ENCODE measurements around the gene SNAP29.
"Not testable (repeated sequence)": the region's sequence is repeated elsewhere in the genome, so short reads cannot be mapped to it uniquely, and the experiment has no call there.

SNAP29 gene

DNA sequence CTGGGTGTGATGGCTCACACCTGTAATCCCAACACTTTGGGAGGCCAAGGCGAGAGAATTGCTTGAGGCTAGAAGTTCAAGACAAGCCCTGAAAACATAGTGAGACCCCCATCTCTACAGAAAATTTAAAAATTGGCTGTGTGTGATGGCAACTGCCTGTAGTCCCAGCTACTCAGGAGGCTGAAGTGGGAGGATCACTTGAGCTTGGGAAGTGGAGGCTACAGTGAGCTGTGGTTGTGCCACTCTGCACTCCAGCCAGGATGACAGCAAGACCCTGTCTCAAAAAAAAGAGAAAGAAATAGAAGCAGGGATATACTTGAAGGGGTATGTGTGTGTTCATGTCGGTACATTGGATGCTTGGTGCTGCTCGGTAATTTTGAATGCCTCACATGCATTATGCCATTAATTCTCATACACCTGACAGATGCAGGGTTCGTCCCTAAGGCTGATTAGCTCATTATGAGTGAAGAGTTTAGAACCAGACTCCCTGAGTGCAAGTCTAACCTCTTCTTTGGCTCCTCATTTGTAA is 72.4 kb downstream of the SNAP29 start:
- no peak for DNase-seq (ENCODE audit: low read depth)

DNA sequence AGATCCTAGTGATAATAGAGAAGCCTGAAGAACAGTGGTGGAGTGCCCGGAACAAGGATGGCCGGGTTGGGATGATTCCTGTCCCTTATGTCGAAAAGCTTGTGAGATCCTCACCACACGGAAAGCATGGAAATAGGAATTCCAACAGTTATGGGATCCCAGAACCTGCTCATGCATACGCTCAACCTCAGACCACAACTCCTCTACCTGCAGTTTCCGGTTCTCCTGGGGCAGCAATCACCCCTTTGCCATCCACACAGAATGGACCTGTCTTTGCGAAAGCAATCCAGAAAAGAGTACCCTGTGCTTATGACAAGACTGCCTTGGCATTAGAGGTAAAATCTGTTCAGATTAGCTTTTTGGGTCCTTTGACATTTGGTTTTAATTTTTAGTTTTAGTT is 75.1 kb downstream of the SNAP29 start:
- no peak for DNase-seq (ENCODE audit: low read depth)

DNA sequence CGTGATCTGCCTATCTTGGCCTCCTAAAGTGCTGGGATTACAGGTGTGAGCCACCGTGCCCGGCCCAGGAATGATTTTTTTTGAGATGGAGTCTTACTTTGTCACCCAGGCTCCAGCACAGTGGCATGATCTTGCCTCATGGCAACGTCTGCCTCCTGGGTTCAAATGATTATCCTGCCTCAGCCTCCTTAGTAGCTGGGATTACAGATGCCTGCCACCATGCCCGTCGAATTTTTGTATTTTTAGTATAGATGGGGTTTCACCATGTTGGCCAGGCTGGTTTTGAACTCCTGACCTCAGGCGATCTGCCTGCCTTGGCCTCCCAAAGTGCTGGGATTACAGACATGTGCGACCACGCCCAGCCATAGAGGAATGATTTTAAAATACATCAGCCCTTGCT is 76.2 kb downstream of the SNAP29 start:
- DNase-seq (ENCODE audit: low read depth): not testable (repeated sequence)

DNA sequence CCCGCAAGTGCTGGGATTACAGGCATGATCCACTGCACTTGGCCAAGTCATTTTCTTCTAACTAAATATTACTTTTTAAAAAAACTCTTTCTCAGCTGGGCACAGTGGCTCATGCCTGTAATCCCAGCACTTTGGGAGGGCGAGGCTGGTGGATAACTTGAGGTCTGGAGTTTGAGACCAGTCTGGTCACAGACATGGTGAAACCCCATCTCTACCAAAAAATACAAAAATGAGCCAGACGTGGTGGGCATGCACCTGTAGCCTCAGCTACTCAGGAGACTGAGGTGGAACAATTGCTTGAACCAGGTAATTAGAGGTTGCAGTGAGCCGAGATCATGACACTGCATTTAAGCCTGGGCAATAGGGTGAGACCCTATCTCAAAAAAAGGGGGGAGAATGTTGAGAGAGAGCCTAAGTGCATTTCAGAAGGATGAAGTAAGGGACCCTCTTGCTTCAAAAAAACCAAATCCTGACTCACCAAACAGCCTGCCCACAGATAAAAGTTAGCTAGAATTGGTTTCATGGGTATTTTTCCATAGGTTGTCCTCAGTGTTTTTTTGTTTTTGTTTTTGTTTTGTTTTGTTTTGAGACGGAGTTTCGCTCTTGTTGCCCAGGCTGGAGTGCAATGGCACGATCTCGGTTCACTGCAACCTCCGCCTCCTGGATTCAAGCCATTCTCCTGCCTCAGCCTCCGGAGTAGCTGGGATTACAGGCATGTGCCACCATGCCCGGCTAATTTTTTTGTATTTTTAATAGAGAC is 77.2 kb downstream of the SNAP29 start:
- not testable (repeated sequence) for DNase-seq (ENCODE audit: low read depth)

DNA sequence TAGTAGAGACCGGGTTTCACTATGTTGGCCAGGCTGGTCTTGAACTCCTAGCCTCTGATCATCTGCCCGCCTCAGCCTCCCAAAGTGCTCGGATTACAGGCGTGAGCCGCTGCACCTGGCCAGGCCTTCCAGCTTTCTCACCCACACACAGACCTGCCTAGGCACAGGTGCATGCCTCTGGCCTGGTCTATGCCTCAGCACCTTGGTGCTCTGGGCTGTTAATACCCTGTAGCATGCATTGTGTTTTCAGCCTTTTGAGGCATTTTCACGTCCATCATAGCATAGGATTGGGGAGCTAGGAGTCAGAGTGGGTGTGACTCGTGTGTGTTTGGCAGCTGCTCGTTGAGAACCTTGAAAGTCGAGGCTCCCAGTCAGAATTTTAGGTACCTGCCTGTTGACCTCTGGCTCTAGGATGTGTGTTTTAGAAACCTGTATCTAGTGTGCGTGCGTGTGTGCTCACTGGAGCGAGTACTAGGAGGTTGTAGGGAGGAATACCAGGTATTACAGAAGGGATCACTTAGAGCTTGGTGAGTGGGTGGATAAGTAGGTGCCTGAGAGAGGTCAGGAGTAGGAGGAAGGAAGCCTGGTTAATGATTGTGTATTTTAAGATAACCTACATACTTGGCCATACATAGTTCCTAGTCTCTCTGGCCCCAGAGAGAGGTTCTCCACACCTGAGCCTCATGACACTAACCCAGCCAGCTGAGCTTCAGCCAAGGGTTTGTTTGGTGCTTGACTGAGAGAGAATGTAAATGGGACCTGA is 78.4 kb downstream of the SNAP29 start:
- DNase-seq (ENCODE audit: low read depth): no peak

DNA sequence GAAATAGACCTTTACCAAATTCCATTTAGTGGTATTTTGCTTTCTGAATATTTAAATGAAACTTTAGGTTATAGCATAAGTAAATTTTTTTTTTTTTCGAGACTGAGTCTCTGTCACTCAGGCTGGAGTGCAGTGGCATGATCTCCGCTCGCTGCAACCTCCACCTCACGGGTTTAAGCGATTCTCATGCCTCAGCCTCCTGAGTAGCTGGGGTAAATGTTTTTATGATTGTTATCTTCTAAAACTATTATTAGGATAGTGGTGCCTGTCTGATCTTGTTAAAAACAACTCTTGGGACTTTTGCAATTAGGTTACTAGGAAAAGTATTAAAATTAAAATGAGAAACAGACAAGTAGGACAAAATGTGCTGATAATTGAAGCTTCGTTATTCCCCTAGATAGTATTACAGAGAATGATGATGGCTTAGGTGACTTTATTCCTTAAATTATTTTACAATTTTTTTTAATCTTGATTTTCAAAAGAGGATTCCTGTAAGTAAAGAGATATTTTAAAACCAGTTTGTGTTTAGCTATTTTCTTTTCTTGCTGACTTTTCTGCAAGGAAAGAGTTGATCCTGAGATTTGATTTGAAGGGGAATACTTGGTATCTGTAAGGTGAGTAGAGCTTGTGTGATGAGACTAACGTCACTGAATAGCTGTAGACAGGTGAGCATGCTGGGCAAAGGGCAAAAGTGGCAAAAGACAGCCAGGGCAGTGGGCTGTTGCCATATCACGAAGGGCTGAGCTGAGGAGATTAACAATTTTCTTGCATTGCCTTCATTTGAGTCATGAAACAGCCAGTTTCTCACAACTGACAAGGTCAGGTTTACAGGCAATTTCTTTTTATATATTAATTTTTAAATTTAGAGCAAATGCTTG is 79.2 kb downstream of the SNAP29 start:
- no peak for DNase-seq (ENCODE audit: low read depth)

DNA sequence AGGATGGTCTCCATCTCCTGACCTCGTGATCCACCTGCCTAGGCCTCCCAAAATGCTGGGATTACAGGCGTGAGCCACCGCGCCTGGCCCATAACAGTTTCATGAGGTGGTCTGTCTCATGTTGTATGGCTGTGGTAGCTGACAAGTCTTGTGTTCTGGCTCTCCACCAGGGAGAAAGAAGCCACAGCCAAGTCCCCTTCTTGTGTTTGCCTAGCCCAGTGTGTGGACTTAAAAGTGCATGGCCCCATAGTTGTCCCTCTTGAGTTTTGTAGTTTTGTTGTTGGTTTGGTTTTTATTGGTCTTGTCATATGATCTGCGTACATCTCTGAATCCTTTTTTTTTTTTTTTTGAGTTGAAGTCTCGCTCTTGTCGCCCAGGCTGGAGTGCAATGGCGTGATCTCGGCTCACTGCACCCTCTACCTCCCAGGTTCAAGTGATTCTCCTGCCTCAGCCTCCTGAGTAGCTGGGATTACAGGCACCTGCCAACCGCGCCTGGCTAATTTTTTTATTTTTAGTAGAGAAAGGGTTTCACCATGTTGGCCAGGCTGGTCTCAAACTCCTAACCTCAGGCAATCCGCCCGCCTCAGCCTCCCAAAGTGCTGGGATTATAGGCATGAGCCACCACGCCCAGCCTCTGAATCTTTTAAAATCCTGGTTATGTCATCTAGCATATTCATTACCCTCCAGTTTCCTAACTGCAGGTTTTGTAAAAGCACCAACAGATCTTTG is 80.8 kb downstream of the SNAP29 start:
- not testable (repeated sequence) for DNase-seq (ENCODE audit: low read depth)

DNA sequence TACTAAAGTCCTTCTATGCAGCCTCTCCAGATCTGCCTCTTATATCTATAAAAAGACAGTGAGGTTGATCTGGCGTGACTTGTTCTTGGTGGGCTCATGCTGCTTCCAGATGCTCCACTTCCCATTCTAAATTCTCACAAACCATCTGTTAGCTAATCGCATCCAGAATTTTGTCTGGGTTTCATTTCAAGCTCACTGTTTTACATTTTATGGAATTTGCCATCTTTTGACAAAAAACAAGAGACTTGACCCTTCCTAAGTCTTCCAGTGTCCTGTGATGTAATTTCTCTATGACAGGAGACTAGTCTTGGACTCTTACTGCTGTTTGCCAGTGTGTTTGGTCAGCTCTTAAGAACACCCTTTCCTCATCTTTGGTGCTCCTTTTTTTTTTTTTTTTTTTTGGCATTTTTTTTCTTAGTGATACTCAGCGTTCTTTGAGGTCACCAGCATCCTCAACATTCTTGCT is 81.4 kb downstream of the SNAP29 start:
- DNase-seq (ENCODE audit: low read depth): no peak

Measured in T follicular helper cell (primary cell).